Smooth muscle cell (in vitro differentiated cells): ENCODE measurements around the gene CD8B2. TPM values are rescaled to one million over a fixed set of nuclear protein-coding genes. Genes with fewer than 3 reads are reported as not detected.

Experiments
- DNase-seq: peaks from one replicate; lab custom pipeline; 2025; ENCODE audit not compliant: unreplicated experiment; lab: John Stamatoyannopoulos, UW
- H2AFZ ChIP-seq: fragments of 200-600 bp; sonication (generic); 2 replicates; pipeline ENCODE4 v1.6.0; 2016; ENCODE audit warnings: antibody characterized with exemption, low read depth, mild to moderate bottlenecking
- H3F3A ChIP-seq: fragments of 200-600 bp; sonication (generic); 2 replicates; pipeline ENCODE4 v1.6.0; 2017; ENCODE audit warnings: antibody characterized with exemption, low read depth
- H3K27ac ChIP-seq: fragments of 200-600 bp; sonication (generic); 2 replicates; pipeline ENCODE4 v1.5.1; 2016; ENCODE audit warnings: low read depth, mild to moderate bottlenecking
- H3K27me3 ChIP-seq: fragments of 200-600 bp; sonication (generic); 2 replicates; pipeline ENCODE4 v1.6.1; 2016; ENCODE audit warnings: low read depth, mild to moderate bottlenecking
- H3K36me3 ChIP-seq: fragments of 200-600 bp; sonication (generic); 2 replicates; pipeline ENCODE4 v1.5.1; 2016; ENCODE audit warnings: low read depth
- H3K4me1 ChIP-seq: fragments of 200-600 bp; sonication (generic); 2 replicates; pipeline ENCODE4 v1.5.1; 2016; ENCODE audit warnings: low read depth
- H3K4me2 ChIP-seq: fragments of 200-600 bp; sonication (generic); 2 replicates; pipeline ENCODE4 v1.6.0; 2016; ENCODE audit warnings: mild to moderate bottlenecking
- H3K4me3 ChIP-seq: fragments of 200-600 bp; sonication (generic); 2 replicates; pipeline ENCODE4 v1.5.1; 2016; ENCODE audit warnings: mild to moderate bottlenecking
- H3K79me2 ChIP-seq: fragments of 200-600 bp; sonication (generic); 2 replicates; pipeline ENCODE4 v1.6.0; 2016; ENCODE audit warnings: low read depth, mild to moderate bottlenecking
- H3K9ac ChIP-seq: fragments of 200-600 bp; sonication (generic); 2 replicates; pipeline ENCODE4 v1.6.0; 2016; ENCODE audit warnings: low read depth
- H3K9me3 ChIP-seq: fragments of 200-600 bp; sonication (generic); replicated peaks from 2 replicates; pipeline ENCODE4 v1.5.1; 2016; ENCODE audit warnings: low read depth
- H4K20me1 ChIP-seq: fragments of 200-600 bp; sonication (generic); 2 replicates; pipeline ENCODE4 v1.6.0; 2016; ENCODE audit warnings: low read depth
- WGBS: methylation state at CpG from one replicate; pipeline ENCODE4 v1.1.7; 2016; ENCODE audit warnings: low lambda C conversion rate; 5-methylcytosine and 5-hydroxymethylcytosine counted together
- polyA plus RNA-seq: library from polyadenylated mRNA; unstranded; fragments of >200 nt; fragmentation: Nextera tagmentation; extraction: Ambion mirVana; gene quantifications from 2 replicates; pipeline ENCODE4 v1.2.1, GENCODE V29; 2016
- total RNA-seq: library from RNA; depleted of rRNA; stranded (reverse); fragments of >200 nt; gene quantifications from 2 replicates; pipeline ENCODE4 v1.2.3, GENCODE V29; 2014
- TF ChIP-seq, protein P1 (sequence below): fragments of 200-600 bp; sonication (generic); IDR thresholded peaks from 2 replicates; pipeline ENCODE4 v1.5.1; 2017; ENCODE audit warnings: borderline replicate concordance, mild to moderate bottlenecking, antibody characterized with exemption; ENCODE audit not compliant: insufficient read depth, poor library complexity, severe bottlenecking

The CD8B2 gene
- total and polyA plus RNA-seq, 2 experiments from 2014 or later: not detected

DNA sequence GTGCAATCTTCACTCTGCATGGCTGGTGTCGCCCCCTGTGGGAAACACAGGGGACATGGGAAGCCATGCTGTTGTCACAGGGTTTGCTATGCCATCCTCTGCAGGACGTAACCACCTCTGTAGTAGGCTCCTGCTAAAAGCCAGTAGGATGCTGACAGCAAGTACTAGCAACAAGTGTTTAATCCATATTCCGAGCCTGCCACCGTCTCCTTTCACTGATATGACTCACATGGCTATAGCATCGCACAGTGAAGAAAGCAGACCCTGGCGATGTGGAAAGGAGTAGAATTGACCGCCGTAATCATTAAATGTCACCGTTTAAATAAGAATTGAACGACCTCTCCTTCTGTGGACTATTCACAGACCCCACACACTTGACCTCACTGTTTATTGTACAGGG lies 57.8 kb downstream of the CD8B2 start:
- peaks cover 23% of the 10 kb centered on the region for H3K27me3 ChIP-seq
- no peak overlapping the region for H3K4me2 ChIP-seq
- H3K27ac ChIP-seq: no peak overlapping the region
- DNase-seq: no peak
- no peaks in the 10 kb centered on the region for H4K20me1 ChIP-seq
- TF ChIP-seq, protein P1, sequence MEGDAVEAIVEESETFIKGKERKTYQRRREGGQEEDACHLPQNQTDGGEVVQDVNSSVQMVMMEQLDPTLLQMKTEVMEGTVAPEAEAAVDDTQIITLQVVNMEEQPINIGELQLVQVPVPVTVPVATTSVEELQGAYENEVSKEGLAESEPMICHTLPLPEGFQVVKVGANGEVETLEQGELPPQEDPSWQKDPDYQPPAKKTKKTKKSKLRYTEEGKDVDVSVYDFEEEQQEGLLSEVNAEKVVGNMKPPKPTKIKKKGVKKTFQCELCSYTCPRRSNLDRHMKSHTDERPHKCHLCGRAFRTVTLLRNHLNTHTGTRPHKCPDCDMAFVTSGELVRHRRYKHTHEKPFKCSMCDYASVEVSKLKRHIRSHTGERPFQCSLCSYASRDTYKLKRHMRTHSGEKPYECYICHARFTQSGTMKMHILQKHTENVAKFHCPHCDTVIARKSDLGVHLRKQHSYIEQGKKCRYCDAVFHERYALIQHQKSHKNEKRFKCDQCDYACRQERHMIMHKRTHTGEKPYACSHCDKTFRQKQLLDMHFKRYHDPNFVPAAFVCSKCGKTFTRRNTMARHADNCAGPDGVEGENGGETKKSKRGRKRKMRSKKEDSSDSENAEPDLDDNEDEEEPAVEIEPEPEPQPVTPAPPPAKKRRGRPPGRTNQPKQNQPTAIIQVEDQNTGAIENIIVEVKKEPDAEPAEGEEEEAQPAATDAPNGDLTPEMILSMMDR: no peak
- H3K9me3 ChIP-seq: no peaks in the 10 kb centered on the region
- H3F3A ChIP-seq: no peaks in the 10 kb centered on the region
- 88% methylated on average over 10 of the region's 10 CpGs for WGBS
- H3K36me3 ChIP-seq: no peaks in the 10 kb centered on the region
- H3K4me1 ChIP-seq: no peaks in the 10 kb centered on the region
- H2AFZ ChIP-seq: no peak overlapping the region
- no peak overlapping the region for H3K4me3 ChIP-seq
- no peak overlapping the region for H3K9ac ChIP-seq
- no peaks in the 10 kb centered on the region for H3K79me2 ChIP-seq

- no peak for DNase-seq
- Histone ChIP-seq H3K9me3 (no peaks in the 10 kb centered on the region), H4K20me1 (no peaks in the 10 kb centered on the region), H3K36me3 (no peaks in the 10 kb centered on the region), H3K27ac (no peak overlapping the region), H3F3A (no peaks in the 10 kb centered on the region), H3K27me3 (peaks cover 20% of the 10 kb centered on the region), H3K4me1 (no peaks in the 10 kb centered on the region), H3K9ac (no peak overlapping the region), H3K4me2 (no peak overlapping the region), H3K79me2 (no peaks in the 10 kb centered on the region), H2AFZ (no peak overlapping the region), H3K4me3 (no peak overlapping the region)
- TF ChIP-seq, protein P1: no peak
- 79% methylated on average over 8 of the region's 8 CpGs for WGBS
Observed at GRCh38 chr2:106546391-106546990, 59.3 kb downstream of the CD8B2 start.

- H2AFZ ChIP-seq: no peak overlapping the region
- no peaks in the 10 kb centered on the region for H3F3A ChIP-seq
- no peaks in the 10 kb centered on the region for H3K4me1 ChIP-seq
- no peaks in the 10 kb centered on the region for H4K20me1 ChIP-seq
- no peak for DNase-seq
- peaks cover 13% of the 10 kb centered on the region for H3K27me3 ChIP-seq
- no peak overlapping the region for H3K9ac ChIP-seq
- H3K9me3 ChIP-seq: no peaks in the 10 kb centered on the region
- H3K36me3 ChIP-seq: no peaks in the 10 kb centered on the region
- H3K4me2 ChIP-seq: no peak overlapping the region
- H3K27ac ChIP-seq: no peak overlapping the region
- no peaks in the 10 kb centered on the region for H3K79me2 ChIP-seq
- WGBS: 70% methylated on average over 14 of the region's 14 CpGs
- H3K4me3 ChIP-seq: no peak overlapping the region
- TF ChIP-seq, protein P1: no peak
Observed at GRCh38 chr2:106547164-106547903, 60.2 kb downstream of the CD8B2 start.
